K562 (cell line): ENCODE data around the gene NR2F6. TPM values are rescaled to one million over a fixed set of nuclear protein-coding genes. Genes with fewer than 3 reads are reported as not detected.

Source experiments
- BCLAF1 ChIP-seq, 2 experiments: fragments of 450-650 bp in 1 of 2; IDR thresholded peaks; 2 replicates each; pipeline ENCODE4 v1.6.1; 2011 to 2017; ENCODE audit warnings: low read depth in 2 of 2, antibody characterized with exemption in 1 of 2, borderline replicate concordance in 1 of 2, low read length in 1 of 2, mild to moderate bottlenecking in 1 of 2, mixed read lengths in 1 of 2; ENCODE audit not compliant: control insufficient read depth in 1 of 2
- CREB5 ChIP-seq: fragments of 250-450 bp; sonication (Bioruptor Pico); IDR thresholded peaks from 2 replicates; pipeline ENCODE4 v1.5.0; 2020; ENCODE audit warnings: mild to moderate bottlenecking
- CREBBP ChIP-seq: IDR thresholded peaks from one replicate; pipeline ENCODE4 v1.6.1; 2012; ENCODE audit warnings: low read depth, mild to moderate bottlenecking, control low read depth, inconsistent platforms, low read length
- DMBX1 ChIP-seq: fragments of 250-450 bp; sonication (Bioruptor Pico); IDR thresholded peaks from 2 replicates; pipeline ENCODE4 v1.8.0; 2022; ENCODE audit warnings: inconsistent platforms, mild to moderate bottlenecking, moderate library complexity, borderline replicate concordance
- E2F1 ChIP-seq: sonication (generic); formaldehyde crosslinking; IDR thresholded peaks from 2 replicates; pipeline ENCODE4 v1.8.1; 2023; ENCODE audit warnings: mild to moderate bottlenecking, missing genetic modification reagents, moderate library complexity
- ELF2 ChIP-seq: fragments of 250-450 bp; sonication (Bioruptor Pico); IDR thresholded peaks from 2 replicates; pipeline ENCODE4 v1.5.0; 2021; ENCODE audit warnings: mild to moderate bottlenecking
- EP300 ChIP-seq: IDR thresholded peaks from 2 replicates; pipeline ENCODE4 v1.6.1; 2012; ENCODE audit warnings: low read length, improper control_type of control experiment
- GATAD2A ChIP-seq: fragments of 450-650 bp; IDR thresholded peaks from 2 replicates; pipeline ENCODE4 v1.6.1; 2017
- HEY1 ChIP-seq: fragments of 250-450 bp; sonication (Bioruptor Pico); IDR thresholded peaks from 2 replicates; pipeline ENCODE4 v1.5.0; 2020; ENCODE audit warnings: mild to moderate bottlenecking, moderate library complexity, borderline replicate concordance
- HNRNPUL1 ChIP-seq: fragments of 200-400 bp; formaldehyde crosslinking; IDR thresholded peaks from 2 replicates; pipeline ENCODE4 v1.6.1; 2017; ENCODE audit warnings: low read length
- NEUROD1 ChIP-seq: fragments of 150-350 bp; IDR thresholded peaks from 2 replicates; pipeline ENCODE4 v1.6.1; 2014; ENCODE audit warnings: borderline replicate concordance, low read length, low read depth; ENCODE audit not compliant: partially characterized antibody
- NFYB ChIP-seq: IDR thresholded peaks from 2 replicates; pipeline ENCODE4 v1.6.1; 2011; ENCODE audit warnings: mild to moderate bottlenecking, moderate library complexity; ENCODE audit not compliant: insufficient read length; ENCODE audit errors: extremely low read depth
- PHF21A ChIP-seq: fragments of 450-650 bp; IDR thresholded peaks from 2 replicates; pipeline ENCODE4 v1.6.1; 2017; ENCODE audit warnings: low read depth, borderline replicate concordance
- POLR3G ChIP-seq: IDR thresholded peaks from 2 replicates; pipeline ENCODE4 v1.6.1; 2011; ENCODE audit not compliant: insufficient read length, insufficient replicate concordance; ENCODE audit errors: extremely low read depth
- RERE ChIP-seq: sonication (generic); formaldehyde crosslinking; IDR thresholded peaks from 2 replicates; pipeline ENCODE4 v1.8.0; 2023; ENCODE audit warnings: missing genetic modification reagents, mild to moderate bottlenecking, borderline replicate concordance
- ZBTB1 ChIP-seq: sonication (generic); formaldehyde crosslinking; IDR thresholded peaks from 2 replicates; pipeline ENCODE4 v1.8.1; 2023; ENCODE audit warnings: missing genetic modification reagents, low read depth, mild to moderate bottlenecking, borderline replicate concordance
- ZNF134 ChIP-seq: fragments of 250-450 bp; sonication (Bioruptor Pico); conservative IDR thresholded peaks from 2 replicates; pipeline ENCODE4 v1.4.0; 2020
- ZNF717 ChIP-seq: fragments of 250-450 bp; sonication (Bioruptor Pico); IDR thresholded peaks from 2 replicates; pipeline ENCODE4 v1.5.0; 2021
- polyA plus RNA-seq, 8 experiments: library from polyadenylated mRNA; depleted of rRNA in 4 of 8; stranded (reverse) in 5 of 8; unstranded in 3 of 8; fragments of >200 nt; fragmentation: Nextera tagmentation in 2 of 8; fragmentation: Illumina TruSeq in 1 of 8; extraction: Ambion mirVana in 2 of 8; extraction: Trizol in 1 of 8; gene quantifications; 2 replicates each; pipeline versions ENCODE4 v1.2.1 to v1.2.3, GENCODE V29; 2011 to 2014; ENCODE audit warnings: inconsistent platforms in 1 of 8, missing spikeins in 1 of 8
- total RNA-seq, 7 experiments: library from RNA; depleted of rRNA in 6 of 7; stranded (reverse); fragments of >200 nt in 6 of 7; fragmentation: Illumina TruSeq in 2 of 7; extraction: Trizol in 2 of 7; gene quantifications; 2 replicates each; pipeline versions ENCODE4 v1.2.1 to v1.2.3, GENCODE V29; 2011 to 2021; ENCODE audit warnings: low replicate concordance in 1 of 7

NR2F6 gene
- total and polyA plus RNA-seq, 9 of the 15 experiments (the other 6 are each of a cell fraction or from before 2014, with no cell fraction given), result 0.76 to 97.5 (median 18.8) TPM

- TF ChIP-seq RERE (no peak), CREB5 (CRISPR knock-in tag) (no peak), EP300 (no peak), ZNF717 (no peak), BCLAF1 (IDR thresholded peaks at IDR 0.05; ENCODE audit: borderline replicate concordance in 1 of 2, control insufficient read depth in 1 of 2, low read depth in 2 of 2, low read length in 1 of 2) (no peak), GATAD2A (no peak), HEY1 (CRISPR knock-in tag) (no peak), DMBX1 (CRISPR knock-in tag) (no peak), PHF21A (no peak), E2F1 (CRISPR knock-in tag) (no peak), NEUROD1 (no peak), NFYB (no peak), CREBBP (no peak), ZBTB1 (CRISPR knock-in tag) (no peak), ZNF134 (CRISPR knock-in tag) (no peak), POLR3G (no peak), ELF2 (CRISPR knock-in tag) (no peak), HNRNPUL1 (no peak)
Observed at GRCh38 chr19:17220207-17220758, 25.4 kb downstream of the NR2F6 start (continued).
